Measurements from ENCODE around the gene CORO1A.
"Not testable (repeated sequence)": the region's sequence is repeated elsewhere in the genome, so short reads cannot be mapped to it uniquely, and the experiment has no call there.

The CORO1A gene

GRCh38 chr16:30199608-30200343, 16.4 kb downstream of the CORO1A start:
- not testable (repeated sequence) for DNase-seq

- not testable (repeated sequence) for DNase-seq
Measured at GRCh38 chr16:30205541-30206236, 22.3 kb downstream of the CORO1A start.

GRCh38 chr16:30206252-30206651, 22.9 kb downstream of the CORO1A start:
- not testable (repeated sequence) for DNase-seq

- not testable (repeated sequence) for DNase-seq
Measured at GRCh38 chr16:30207063-30207704, 23.8 kb downstream of the CORO1A start.

GRCh38 chr16:30209032-30209431, 25.6 kb downstream of the CORO1A start:
- not testable (repeated sequence) for DNase-seq

GRCh38 chr16:30211414-30211813, 28.0 kb downstream of the CORO1A start:
- DNase-seq, result not testable (repeated sequence)

GRCh38 chr16:30217082-30217481, 33.7 kb downstream of the CORO1A start:
- DNase-seq, result not testable (repeated sequence)
